Measurements from ENCODE around the gene TPST1. TPM values are rescaled to one million over a fixed set of nuclear protein-coding genes. Genes with fewer than 3 reads are reported as not detected.

The TPST1 gene
- total RNA-seq, 1 donor from 2014 or later = 29.6 TPM

GRCh38 chr7:66187905-66188304 lies 17.2 kb upstream of the TPST1 start:
- H3K9me3 Mint-ChIP-seq (ENCODE audit: low read depth) = peaks cover 3% of the 10 kb centered on the region
- no peaks in the 10 kb centered on the region for H3K36me3 Mint-ChIP-seq (ENCODE audit: insufficient read depth)
- peaks cover 9% of the 10 kb centered on the region for H3K4me1 Mint-ChIP-seq (ENCODE audit: low read depth)
- DNase-seq (ENCODE audit: low spot score, unreplicated experiment) = no peak
- H3K4me3 Mint-ChIP-seq (ENCODE audit: low read depth) = no peak overlapping the region
- peaks cover 3% of the 10 kb centered on the region for H3K27me3 Mint-ChIP-seq
- TF ChIP-seq, protein P1, sequence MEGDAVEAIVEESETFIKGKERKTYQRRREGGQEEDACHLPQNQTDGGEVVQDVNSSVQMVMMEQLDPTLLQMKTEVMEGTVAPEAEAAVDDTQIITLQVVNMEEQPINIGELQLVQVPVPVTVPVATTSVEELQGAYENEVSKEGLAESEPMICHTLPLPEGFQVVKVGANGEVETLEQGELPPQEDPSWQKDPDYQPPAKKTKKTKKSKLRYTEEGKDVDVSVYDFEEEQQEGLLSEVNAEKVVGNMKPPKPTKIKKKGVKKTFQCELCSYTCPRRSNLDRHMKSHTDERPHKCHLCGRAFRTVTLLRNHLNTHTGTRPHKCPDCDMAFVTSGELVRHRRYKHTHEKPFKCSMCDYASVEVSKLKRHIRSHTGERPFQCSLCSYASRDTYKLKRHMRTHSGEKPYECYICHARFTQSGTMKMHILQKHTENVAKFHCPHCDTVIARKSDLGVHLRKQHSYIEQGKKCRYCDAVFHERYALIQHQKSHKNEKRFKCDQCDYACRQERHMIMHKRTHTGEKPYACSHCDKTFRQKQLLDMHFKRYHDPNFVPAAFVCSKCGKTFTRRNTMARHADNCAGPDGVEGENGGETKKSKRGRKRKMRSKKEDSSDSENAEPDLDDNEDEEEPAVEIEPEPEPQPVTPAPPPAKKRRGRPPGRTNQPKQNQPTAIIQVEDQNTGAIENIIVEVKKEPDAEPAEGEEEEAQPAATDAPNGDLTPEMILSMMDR (IDR thresholded peaks at IDR 0.05; ENCODE audit: unreplicated experiment) = no peak
- no peak overlapping the region for H3K27ac Mint-ChIP-seq

DNA sequence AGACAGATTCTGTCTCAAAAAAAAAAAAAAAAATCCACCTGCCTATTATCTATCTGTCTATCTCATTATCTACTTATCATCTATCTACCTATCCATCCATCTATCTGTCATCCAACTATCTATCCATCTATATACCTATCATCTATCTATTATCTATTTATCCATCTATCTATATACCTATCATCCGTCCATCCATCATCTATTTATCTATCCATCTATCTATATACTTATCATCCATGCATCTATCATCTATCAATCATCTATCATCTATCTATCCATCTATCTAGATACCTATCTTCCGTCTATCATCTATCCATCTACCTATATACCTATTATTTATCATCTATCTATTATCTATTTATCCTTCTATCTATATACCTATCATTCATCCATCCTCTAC lies 16.5 kb upstream of the TPST1 start:
- Mint-ChIP-seq H3K36me3 (ENCODE audit: insufficient read depth) (no peaks in the 10 kb centered on the region), H3K27ac (no peak overlapping the region), H3K27me3 (peaks cover 4% of the 10 kb centered on the region)

GRCh38 chr7:66189695-66190503 lies 15.2 kb upstream of the TPST1 start:
- TF ChIP-seq, protein P1 (IDR thresholded peaks at IDR 0.05; ENCODE audit: unreplicated experiment) = no peak
- Mint-ChIP-seq H3K9me3 (ENCODE audit: low read depth) (peaks cover 3% of the 10 kb centered on the region), H3K36me3 (ENCODE audit: insufficient read depth) (no peaks in the 10 kb centered on the region), H3K4me1 (ENCODE audit: low read depth) (peaks cover 4% of the 10 kb centered on the region), H3K4me3 (ENCODE audit: low read depth) (no peak overlapping the region), H3K27ac (no peak overlapping the region), H3K27me3 (peaks cover 4% of the 10 kb centered on the region)
- DNase-seq (ENCODE audit: low spot score, unreplicated experiment) = no peak

More for the DNA sequence above, 16.5 kb upstream of the TPST1 start:
- Mint-ChIP-seq H3K4me3 (ENCODE audit: low read depth) (no peak overlapping the region), H3K4me1 (ENCODE audit: low read depth) (peaks cover 7% of the 10 kb centered on the region), H3K9me3 (ENCODE audit: low read depth) (peaks cover 3% of the 10 kb centered on the region)
- no peak for DNase-seq (ENCODE audit: low spot score, unreplicated experiment)
- TF ChIP-seq, protein P1 (IDR thresholded peaks at IDR 0.05; ENCODE audit: unreplicated experiment) = no peak

DNA sequence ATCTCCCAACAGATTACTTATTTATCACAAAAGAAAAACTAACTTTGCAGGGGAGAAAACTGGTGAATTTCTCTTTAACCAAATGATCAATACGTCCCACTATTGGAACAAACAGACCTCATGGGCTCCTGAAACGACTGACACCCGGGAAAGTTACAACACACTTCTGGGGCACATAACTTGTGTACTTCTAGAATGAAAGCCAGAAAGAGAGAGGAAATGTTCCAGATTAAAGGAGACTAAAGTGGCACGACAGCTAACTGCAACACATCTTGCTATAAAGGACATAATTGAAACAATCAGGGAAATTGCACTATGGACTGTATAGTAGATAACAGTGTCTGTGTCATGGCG lies 14.7 kb upstream of the TPST1 start:
- Mint-ChIP-seq H3K9me3 (ENCODE audit: low read depth) (peaks cover 3% of the 10 kb centered on the region), H3K4me3 (ENCODE audit: low read depth) (no peak overlapping the region), H3K4me1 (ENCODE audit: low read depth) (peaks cover 4% of the 10 kb centered on the region), H3K27me3 (peaks cover 4% of the 10 kb centered on the region), H3K36me3 (ENCODE audit: insufficient read depth) (no peaks in the 10 kb centered on the region), H3K27ac (no peak overlapping the region)
- DNase-seq (ENCODE audit: low spot score, unreplicated experiment) = no peak
- TF ChIP-seq, protein P1 (IDR thresholded peaks at IDR 0.05; ENCODE audit: unreplicated experiment) = no peak

DNA sequence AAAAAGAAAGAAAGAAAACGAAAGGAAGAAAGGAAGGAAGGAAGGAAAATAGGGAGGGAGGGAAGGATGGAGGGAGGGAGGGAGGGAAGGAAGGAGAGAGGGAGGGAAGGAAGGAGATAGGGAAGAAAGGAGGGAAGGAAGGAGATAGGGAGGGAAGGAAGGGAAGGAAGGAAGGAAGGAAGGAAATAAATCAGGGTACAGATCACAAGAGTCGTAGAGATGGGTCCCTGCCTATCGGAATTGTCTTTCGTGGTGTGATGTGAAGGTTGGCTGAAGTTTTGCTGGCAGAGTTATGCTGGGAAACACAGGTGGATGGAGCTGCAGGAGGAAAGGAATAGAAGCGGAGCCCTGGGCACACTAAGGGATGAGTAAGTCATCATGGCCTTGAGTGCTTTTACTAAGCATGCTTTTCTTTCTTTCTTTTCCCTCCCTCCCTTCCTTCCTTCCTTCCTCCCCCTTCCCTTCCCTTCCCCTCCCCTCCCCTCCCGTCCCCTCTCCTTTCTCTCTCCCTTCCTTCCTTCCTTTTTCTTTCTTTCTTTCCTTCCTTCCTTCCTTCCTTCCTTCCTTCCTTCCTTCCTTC lies 11.9 kb upstream of the TPST1 start:
- TF ChIP-seq, protein P1 (IDR thresholded peaks at IDR 0.05; ENCODE audit: unreplicated experiment) = no peak
- H3K27ac Mint-ChIP-seq = no peak overlapping the region
- no peaks in the 10 kb centered on the region for H3K9me3 Mint-ChIP-seq (ENCODE audit: low read depth)
- H3K36me3 Mint-ChIP-seq (ENCODE audit: insufficient read depth) = no peaks in the 10 kb centered on the region
- peaks cover 4% of the 10 kb centered on the region for H3K27me3 Mint-ChIP-seq
- DNase-seq (ENCODE audit: low spot score, unreplicated experiment) = no peak
- no peak overlapping the region for H3K4me3 Mint-ChIP-seq (ENCODE audit: low read depth)
- H3K4me1 Mint-ChIP-seq (ENCODE audit: low read depth) = peaks cover 4% of the 10 kb centered on the region
